Heart left ventricle (tissue), 13 donors: ENCODE measurements around the gene ABCG5.

Source experiments
- CTCF ChIP-seq, 12 donors: fragments of 200-600 bp; sonication (generic) in 4 of 12; IDR thresholded peaks; one replicate each; pipeline versions ENCODE4 v1.5.0 to v1.8.0; 2018 to 2022; ENCODE audit warnings: antibody characterized with exemption in 12 of 12, mild to moderate bottlenecking in 5 of 12
- POLR2A ChIP-seq, 2 donors: fragments of 450-650 bp; IDR thresholded peaks; one replicate each; pipeline ENCODE4 v1.6.1; 2017; ENCODE audit warnings: antibody characterized with exemption in 2 of 2, mild to moderate bottlenecking in 2 of 2, moderate library complexity in 2 of 2
- donor health status: ischemic (EF 13 %, LVEDD 7.1; RV severe dilation, severe dysfunction).
- donor health status: DM: no; HTN: yes; CAD: no.
- donor health status: DM: no; HTN: no; CAD: no.
- donor health status: ischemic (EF 25% LVEDD 6.9; RV normal size, moderate dysfunction).
- donor health status: ischemic (EF 25% LVEDD 5.7; RV mildly dilated, moderate dysfunction).
- donor health status: ischemic (EF 35%, LVEDD 5.7; RV mildly dilated, moderate dysfunction).
- donor health status: nonischemic (EF 11% LVEDD 7.7; RV severe dilation, severe dysfunction).
- donor health status: DM: yes; HTN: yes; CAD: no.
- donor health status: PGD.
- donor health status: ischemic (EF 29% LVEDD 5.4; RV normal size, mild dysfunction).
- donor health status: nonischemic (EF 23%, LVEDD 6.1; RV moderate dilation, normal function).

GRCh38 chr2:43763091-43763490 lies 75.5 kb downstream of the ABCG5 start:
- TF ChIP-seq CTCF (IDR thresholded peaks at IDR 0.05), result no peak
- TF ChIP-seq POLR2A (IDR thresholded peaks at IDR 0.05), result no peak
